K562 (cell line): ENCODE data around the gene CFAP92. TPM values are rescaled to one million over a fixed set of nuclear protein-coding genes. Genes with fewer than 3 reads are reported as not detected.

Experiments used
- ATAC-seq: fragments of 200-7000 bp; cut with Tn5 transposase; 3 replicates; pipeline ENCODE4 v1.9.1; 2020; ENCODE audit warnings: moderate library complexity
- BruUV-seq: library from RNA; stranded (reverse); fragments of 400-500 nt; replicated peaks from 2 replicates; lab custom pipeline; 2021; lab: Mats Ljungman, UMichigan
- CTCF ChIA-PET: fragments of 300-600 bp; formaldehyde crosslinking; extraction: SDS; loops from one replicate; lab custom pipeline; 2021; ENCODE audit warnings: low intra/inter-chr PET ratio; lab: Yijun Ruan, JAX
- POLR2A ChIA-PET: fragments of 300-600, 350-650 bp; sonication (Branson Sonifier 250); formaldehyde crosslinking; extraction: SDS; loops from one replicate; lab custom pipeline; 2021; ENCODE audit warnings: antibody characterized with exemption, inconsistent platforms; lab: Yijun Ruan, JAX
- DNase-seq, 4 experiments: peaks; one replicate each; pipeline versions ENCODE4 v3.0.0 to v3.0.0-alpha.2; 2011 to 2018; ENCODE audit warnings: low spot score in 3 of 4, mixed read lengths in 3 of 4; ENCODE audit errors: extremely low read depth in 1 of 4
- FAIRE-seq: peaks from 2 replicates; lab custom pipeline; 2011; peaks lifted over from hg19 to GRCh38; lab: Jason Lieb, UNC
- H2AFZ ChIP-seq: 2 replicates; pipeline ENCODE4 v1.6.0; 2011; ENCODE audit warnings: low read depth, low read length, control low read depth, inconsistent platforms
- H3K27ac ChIP-seq: fragments of 200-600 bp; 3 replicates; pipeline ENCODE4 v1.8.0; 2011; ENCODE audit warnings: low read depth, mild to moderate bottlenecking, control low read depth, inconsistent platforms, low read length, moderate library complexity, mixed read lengths; ENCODE audit errors: extremely low read depth
- H3K27me3 ChIP-seq, 2 experiments: fragments of 300-600 bp in 1 of 2; 2 replicates in 1 of 2; 3 replicates in 1 of 2; pipeline versions ENCODE4 v1.6.0 to v1.8.0; 2011; ENCODE audit warnings: inconsistent platforms in 2 of 2, low read length in 2 of 2, mild to moderate bottlenecking in 1 of 2, mixed read lengths in 1 of 2, moderate library complexity in 1 of 2; ENCODE audit not compliant: control insufficient read depth in 2 of 2, insufficient read depth in 2 of 2
- H3K36me3 ChIP-seq: fragments of 300-600 bp; 3 replicates; pipeline ENCODE4 v1.8.0; 2011; ENCODE audit warnings: mild to moderate bottlenecking, low read length, inconsistent platforms; ENCODE audit not compliant: control insufficient read depth, insufficient read depth
- H3K4me1 ChIP-seq, 2 experiments: fragments of 200-600 bp in 1 of 2; replicated peaks in 1 of 2; 2 replicates in 1 of 2; 3 replicates in 1 of 2; pipeline versions ENCODE4 v1.5.1 to v1.8.0; 2011; ENCODE audit warnings: inconsistent platforms in 2 of 2, low read length in 2 of 2, mild to moderate bottlenecking in 1 of 2, mixed read lengths in 1 of 2, moderate library complexity in 1 of 2; ENCODE audit not compliant: control insufficient read depth in 2 of 2, insufficient read depth in 2 of 2
- H3K4me2 ChIP-seq: 2 replicates; pipeline ENCODE4 v1.6.1; 2011; ENCODE audit warnings: low read length, control low read depth, inconsistent platforms, mixed read lengths; ENCODE audit not compliant: insufficient read depth
- H3K4me3 ChIP-seq: fragments of 200-600 bp; sonication (generic), shearing (Covaris generic); 2 replicates; pipeline ENCODE4 v1.5.1; 2016; ENCODE audit warnings: control low read depth, inconsistent platforms
- H3K79me2 ChIP-seq: fragments of 200-600 bp; 3 replicates; pipeline ENCODE4 v1.8.0; 2011; ENCODE audit warnings: low read length, inconsistent platforms; ENCODE audit not compliant: control insufficient read depth, insufficient read depth
- H3K9ac ChIP-seq, 2 experiments: 2 replicates each; pipeline versions ENCODE4 v1.6.0 to v1.6.1; 2011; ENCODE audit warnings: low read depth in 2 of 2, low read length in 2 of 2, control low read depth in 1 of 2, inconsistent platforms in 1 of 2, mild to moderate bottlenecking in 1 of 2, mixed read lengths in 1 of 2; ENCODE audit not compliant: insufficient read depth in 1 of 2
- H3K9me1 ChIP-seq: one replicate; pipeline ENCODE4 v1.6.0; 2011; ENCODE audit warnings: inconsistent platforms, mild to moderate bottlenecking, low read length, moderate library complexity; ENCODE audit not compliant: control insufficient read depth, insufficient read depth
- H3K9me3 ChIP-seq: replicated peaks from 2 replicates; pipeline ENCODE4 v1.5.1; 2011; ENCODE audit warnings: low read depth, low read length, inconsistent platforms; ENCODE audit not compliant: control insufficient read depth, insufficient read depth
- H4K20me1 ChIP-seq: replicated peaks from 2 replicates; pipeline ENCODE4 v1.6.1; 2011; ENCODE audit warnings: low read length, inconsistent platforms, mixed read lengths; ENCODE audit not compliant: control insufficient read depth, insufficient read depth
- ARID3A ChIP-seq: IDR thresholded peaks from 2 replicates; pipeline ENCODE4 v1.6.1; 2012; ENCODE audit warnings: low read depth, low read length, improper control_type of control experiment, borderline replicate concordance
- CEBPB ChIP-seq: fragments of 450-650 bp; IDR thresholded peaks from 2 replicates; pipeline ENCODE4 v1.6.1; 2016; ENCODE audit warnings: missing genetic modification characterization, missing compliant biosample characterization
- CSDE1 ChIP-seq, 2 experiments: fragments of 450-650 bp; IDR thresholded peaks; 2 replicates each; pipeline ENCODE4 v1.6.1; 2016; ENCODE audit warnings: mild to moderate bottlenecking in 1 of 2
- ERF ChIP-seq: fragments of 450-650 bp; formaldehyde crosslinking; IDR thresholded peaks from 2 replicates; pipeline ENCODE4 v1.4.0; 2020; ENCODE audit warnings: mild to moderate bottlenecking, mixed read lengths
- HNRNPUL1 ChIP-seq: fragments of 200-400 bp; formaldehyde crosslinking; IDR thresholded peaks from 2 replicates; pipeline ENCODE4 v1.6.1; 2017; ENCODE audit warnings: low read length
- KDM4B ChIP-seq, 2 experiments: fragments of 450-650 bp in 1 of 2; sonication (generic) in 1 of 2; IDR thresholded peaks; 2 replicates each; pipeline ENCODE4 v1.6.1; 2016 to 2017; ENCODE audit warnings: borderline replicate concordance in 2 of 2, antibody characterized with exemption in 1 of 2, low read depth in 1 of 2, mild to moderate bottlenecking in 1 of 2
- L3MBTL2 ChIP-seq: fragments of 450-650 bp; IDR thresholded peaks from 2 replicates; pipeline ENCODE4 v1.6.1; 2016; ENCODE audit warnings: mild to moderate bottlenecking, moderate library complexity
- MEIS2 ChIP-seq: fragments of 450-650 bp; IDR thresholded peaks from 2 replicates; pipeline ENCODE4 v1.6.1; 2014; ENCODE audit warnings: mild to moderate bottlenecking; ENCODE audit not compliant: partially characterized antibody
- SRSF9 ChIP-seq: fragments of 200-400 bp; formaldehyde crosslinking; IDR thresholded peaks from 2 replicates; pipeline ENCODE4 v1.6.1; 2017; ENCODE audit warnings: low read depth, low read length, borderline replicate concordance
- ZNF146 ChIP-seq: IDR thresholded peaks from one replicate; pipeline ENCODE4 v1.6.1; 2018; ENCODE audit warnings: missing compliant biosample characterization; ENCODE audit not compliant: unreplicated experiment
- ZNF212 ChIP-seq: fragments of 450-650 bp; formaldehyde crosslinking; IDR thresholded peaks from 2 replicates; pipeline ENCODE4 v1.4.0; 2020; ENCODE audit warnings: mild to moderate bottlenecking
- WGBS: fragments of 100-300 bp; shearing (Covaris generic); methylation state at CpG from one replicate; pipeline ENCODE4 v1.1.6; 2016; ENCODE audit warnings: low coverage, mixed read lengths; ENCODE audit not compliant: insufficient coverage; ENCODE audit errors: missing lambda C conversion rate; 5-methylcytosine and 5-hydroxymethylcytosine counted together
- in situ Hi-C: fragments of 300-500 bp; cut with MboI; formaldehyde crosslinking; loops from 4 replicates; pipeline ENCODE4 v1.15.0; 2018; ENCODE audit warnings: inconsistent platforms, mixed read lengths
- intact Hi-C: fragments of 100-400 bp; cut with micrococcal nuclease; formaldehyde crosslinking; loops from 2 replicates; pipeline ENCODE4 v1.14.2; 2022
- polyA plus RNA-seq, 8 experiments: library from polyadenylated mRNA; depleted of rRNA in 4 of 8; stranded (reverse) in 5 of 8; unstranded in 3 of 8; fragments of >200 nt; fragmentation: Nextera tagmentation in 2 of 8; fragmentation: Illumina TruSeq in 1 of 8; extraction: Ambion mirVana in 2 of 8; extraction: Trizol in 1 of 8; gene quantifications; 2 replicates each; pipeline versions ENCODE4 v1.2.1 to v1.2.3, GENCODE V29; 2011 to 2014; ENCODE audit warnings: inconsistent platforms in 1 of 8, missing spikeins in 1 of 8
- total RNA-seq, 7 experiments: library from RNA; depleted of rRNA in 6 of 7; stranded (reverse); fragments of >200 nt in 6 of 7; fragmentation: Illumina TruSeq in 2 of 7; extraction: Trizol in 2 of 7; gene quantifications; 2 replicates each; pipeline versions ENCODE4 v1.2.1 to v1.2.3, GENCODE V29; 2011 to 2021; ENCODE audit warnings: low replicate concordance in 1 of 7
- TF ChIP-seq, protein P1 (sequence below): fragments of 450-650 bp; formaldehyde crosslinking; IDR thresholded peaks from 2 replicates; pipeline ENCODE4 v1.4.0; 2020; ENCODE audit warnings: mild to moderate bottlenecking, moderate library complexity

Gene CFAP92
- total and polyA plus RNA-seq, 9 of the 15 experiments (the other 6 are each of a cell fraction or from before 2014, with no cell fraction given): 0.06 to 0.62 (median 0.36) TPM

DNA sequence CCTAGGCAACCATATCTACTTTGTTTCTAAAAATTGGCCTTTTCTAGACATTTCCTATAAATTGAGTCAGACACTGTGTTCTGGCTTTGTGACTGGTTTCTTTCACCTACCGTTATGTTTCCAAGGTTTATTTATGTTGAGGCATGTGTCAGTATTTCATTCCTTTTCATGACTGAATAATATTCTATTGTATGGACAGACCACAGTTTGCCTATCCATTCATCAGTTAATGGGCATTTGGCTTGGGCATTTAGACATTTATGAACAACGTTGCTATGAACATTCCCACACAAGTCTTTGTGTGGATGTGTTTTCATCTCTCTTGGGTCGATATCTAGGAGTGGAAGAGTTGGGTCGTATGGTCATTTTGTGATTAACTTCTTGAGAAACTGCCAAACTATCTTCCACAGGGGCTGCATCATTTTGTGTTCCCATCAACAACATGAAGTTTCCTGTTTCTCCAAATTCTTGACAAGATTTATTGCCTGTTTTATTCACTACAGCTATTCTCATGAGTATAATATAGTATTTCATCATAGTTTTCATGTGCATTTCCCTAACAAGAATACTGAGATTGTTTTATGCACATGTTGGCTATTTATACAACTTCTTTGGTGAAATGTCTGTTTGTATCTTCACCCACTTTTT, 3.7 kb upstream of the CFAP92 start:
- intact Hi-C loops: no loop called here
- H3K36me3 ChIP-seq: no peaks in the 10 kb centered on the region
- 35% methylated on average over 4 of the region's 4 CpGs for WGBS
- TF ChIP-seq MEIS2 (peak; percentile 20), ZNF146 (peak; percentile 14), CSDE1 (IDR thresholded peaks at IDR 0.05) (no peak)
- TF ChIP-seq, all 486 proteins: peak for 2
- Histone ChIP-seq H3K27ac (no peak overlapping the region), H3K4me2 (no peak overlapping the region), H3K4me3 (no peak overlapping the region), H3K9ac (no peak overlapping the region), H3K9me3 (no peaks in the 10 kb centered on the region), H3K9me1 (no peaks in the 10 kb centered on the region), H3K4me1 (peaks cover 4 to 29% of the 10 kb centered on the region in 2 experiments; a peak in 4 of 5 replicates), H2AFZ (no peak overlapping the region), H4K20me1 (no peaks in the 10 kb centered on the region), H3K27me3 (peaks cover 9 to 37% of the 10 kb centered on the region in 2 experiments; a peak in 4 of 5 replicates), H3K79me2 (no peaks in the 10 kb centered on the region)
- no peak for FAIRE-seq
- no TSS peak for BruUV-seq
- in situ Hi-C loops: no loop called here
- CTCF ChIA-PET: no interaction called here
- no peak for DNase-seq
- POLR2A ChIA-PET: interaction anchor here (1.2 kb wide), 1 partner anchor 28 kb away, joined by 3 read pairs; no protein-coding TSS in a partner anchor
- ATAC-seq: no peak

DNA sequence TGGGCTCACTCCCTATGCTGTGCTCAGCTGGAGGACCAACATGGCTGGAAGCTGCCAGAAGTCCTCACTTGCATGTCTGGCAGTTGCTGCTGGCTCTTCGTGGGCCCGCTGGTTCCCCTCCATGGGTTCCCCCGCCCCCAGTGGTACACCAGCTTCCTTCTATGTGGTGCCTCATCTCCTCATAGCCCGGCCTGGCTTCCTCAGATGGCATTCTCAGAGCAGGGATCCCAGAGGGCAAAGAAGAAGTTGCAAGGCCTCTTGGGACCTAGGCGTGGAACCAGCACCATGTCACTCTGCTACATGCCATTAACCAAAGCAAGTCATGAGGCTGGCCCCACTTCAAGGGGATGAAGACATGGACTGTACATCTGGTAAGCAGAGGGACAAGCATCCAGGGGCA, 2.9 kb upstream of the CFAP92 start:
- no peaks in the 10 kb centered on the region for H3K36me3 ChIP-seq
- BruUV-seq: no TSS peak
- in situ Hi-C loops (no loop called here), intact Hi-C loops (no loop called here)
- H3K9me3 ChIP-seq: no peaks in the 10 kb centered on the region
- no peaks in the 10 kb centered on the region for H3K9me1 ChIP-seq
- no peak for TF ChIP-seq ARID3A
- TF ChIP-seq ZNF212 (CRISPR knock-in tag): no peak
- no peak for TF ChIP-seq SRSF9
- TF ChIP-seq L3MBTL2: no peak
- TF ChIP-seq ERF (CRISPR knock-in tag): no peak
- no peak for TF ChIP-seq KDM4B (IDR thresholded peaks at IDR 0.05; ENCODE audit: borderline replicate concordance in 2 of 2, low read depth in 1 of 2)
- no peak for TF ChIP-seq HNRNPUL1
- TF ChIP-seq CEBPB: no peak
- TF ChIP-seq, protein P1, sequence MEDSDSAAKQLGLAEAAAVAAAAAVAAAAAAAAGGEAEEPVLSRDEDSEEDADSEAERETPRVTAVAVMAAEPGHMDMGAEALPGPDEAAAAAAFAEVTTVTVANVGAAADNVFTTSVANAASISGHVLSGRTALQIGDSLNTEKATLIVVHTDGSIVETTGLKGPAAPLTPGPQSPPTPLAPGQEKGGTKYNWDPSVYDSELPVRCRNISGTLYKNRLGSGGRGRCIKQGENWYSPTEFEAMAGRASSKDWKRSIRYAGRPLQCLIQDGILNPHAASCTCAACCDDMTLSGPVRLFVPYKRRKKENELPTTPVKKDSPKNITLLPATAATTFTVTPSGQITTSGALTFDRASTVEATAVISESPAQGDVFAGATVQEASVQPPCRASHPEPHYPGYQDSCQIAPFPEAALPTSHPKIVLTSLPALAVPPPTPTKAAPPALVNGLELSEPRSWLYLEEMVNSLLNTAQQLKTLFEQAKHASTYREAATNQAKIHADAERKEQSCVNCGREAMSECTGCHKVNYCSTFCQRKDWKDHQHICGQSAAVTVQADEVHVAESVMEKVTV (CRISPR knock-in tag): no peak
- peaks cover 5 to 28% of the 10 kb centered on the region in 2 experiments; a peak in 4 of 5 replicates for H3K27me3 ChIP-seq
- ChIA-PET CTCF (no interaction called here), POLR2A (interaction anchor here (0.8 to 1.2 kb wide), 2 partner anchors 15 to 29 kb away, joined by 3 read pairs; no protein-coding TSS in a partner anchor)
- no peak overlapping the region for H3K4me2 ChIP-seq
- no peaks in the 10 kb centered on the region for H4K20me1 ChIP-seq
- no peak overlapping the region for H3K9ac ChIP-seq
- no peak overlapping the region for H3K27ac ChIP-seq
- DNase-seq: no peak
- H3K79me2 ChIP-seq: no peaks in the 10 kb centered on the region
- WGBS: 10% methylated on average over 5 of the region's 5 CpGs
- H3K4me3 ChIP-seq: no peak overlapping the region
- H3K4me1 ChIP-seq: peaks cover 5 to 22% of the 10 kb centered on the region in 2 experiments; a peak in 4 of 5 replicates
- FAIRE-seq: no peak
- ATAC-seq: no peak
- H2AFZ ChIP-seq: no peak overlapping the region
